Loucy (cell line): ENCODE results near the gene CAPSL.

Source experiments
- H2AFZ ChIP-seq: fragments of 200-600 bp; sonication (generic); 2 replicates; pipeline ENCODE4 v1.6.0; 2016; ENCODE audit warnings: antibody characterized with exemption, mild to moderate bottlenecking, low read length, moderate library complexity
- H3F3A ChIP-seq: fragments of 200-600 bp; 2 replicates; pipeline ENCODE4 v1.6.0; 2016; ENCODE audit warnings: antibody characterized with exemption, low read depth, mild to moderate bottlenecking
- H3K27me3 ChIP-seq: fragments of 200-600 bp; sonication (generic); 2 replicates; pipeline ENCODE4 v1.6.1; 2014; ENCODE audit warnings: low read length, mild to moderate bottlenecking; ENCODE audit not compliant: insufficient read depth, poor library complexity, severe bottlenecking
- H3K36me3 ChIP-seq: fragments of 200-600 bp; sonication (generic); 2 replicates; pipeline ENCODE4 v1.6.1; 2016; ENCODE audit warnings: low read length; ENCODE audit not compliant: insufficient read depth
- H3K4me1 ChIP-seq: fragments of 200-600 bp; sonication (generic); 2 replicates; pipeline ENCODE4 v1.5.1; 2014; ENCODE audit warnings: low read length, mild to moderate bottlenecking; ENCODE audit not compliant: insufficient read depth, poor library complexity, severe bottlenecking
- H3K4me2 ChIP-seq: fragments of 200-600 bp; sonication (generic); 2 replicates; pipeline ENCODE4 v1.6.0; 2014; ENCODE audit warnings: antibody characterized with exemption, low read length, low read depth, mild to moderate bottlenecking; ENCODE audit not compliant: poor library complexity, severe bottlenecking
- H3K4me3 ChIP-seq: fragments of 200-600 bp; sonication (generic); 2 replicates; pipeline ENCODE4 v1.5.1; 2014; ENCODE audit warnings: low read length, mild to moderate bottlenecking, mixed read lengths; ENCODE audit not compliant: poor library complexity, severe bottlenecking
- H3K79me2 ChIP-seq: fragments of 200-600 bp; sonication (generic); 2 replicates; pipeline ENCODE4 v1.6.1; 2014; ENCODE audit warnings: low read length; ENCODE audit not compliant: insufficient read depth
- H3K9ac ChIP-seq: fragments of 200-600 bp; sonication (generic); 2 replicates; pipeline ENCODE4 v1.6.0; 2014; ENCODE audit warnings: mild to moderate bottlenecking, low read depth, low read length, moderate library complexity; ENCODE audit not compliant: poor library complexity, severe bottlenecking
- H3K9me2 ChIP-seq: fragments of 200-600 bp; sonication (generic); replicated peaks from 2 replicates; pipeline ENCODE4 v1.6.1; 2016; ENCODE audit warnings: low read depth, low read length, mixed read lengths
- H3K9me3 ChIP-seq: fragments of 200-600 bp; sonication (generic); 2 replicates; pipeline ENCODE4 v1.6.1; 2014; ENCODE audit warnings: mild to moderate bottlenecking, antibody characterized with exemption, low read length, low read depth; ENCODE audit not compliant: insufficient read depth
- H4K20me1 ChIP-seq: fragments of 200-600 bp; sonication (generic); 2 replicates; pipeline ENCODE4 v1.6.0; 2014; ENCODE audit warnings: antibody characterized with exemption, low read length, mild to moderate bottlenecking; ENCODE audit not compliant: insufficient read depth, poor library complexity, severe bottlenecking
- EZH2phosphoT487 ChIP-seq: fragments of 200-600 bp; IDR thresholded peaks from 2 replicates; pipeline ENCODE4 v1.6.1; 2018; ENCODE audit warnings: antibody characterized with exemption, mild to moderate bottlenecking, moderate library complexity, borderline replicate concordance
- TF ChIP-seq, protein P1 (sequence below): fragments of 200-600 bp; sonication (generic); conservative IDR thresholded peaks from 2 replicates; pipeline ENCODE4 v1.5.1; 2014; ENCODE audit warnings: mild to moderate bottlenecking, antibody characterized with exemption, low read length

Gene CAPSL

DNA sequence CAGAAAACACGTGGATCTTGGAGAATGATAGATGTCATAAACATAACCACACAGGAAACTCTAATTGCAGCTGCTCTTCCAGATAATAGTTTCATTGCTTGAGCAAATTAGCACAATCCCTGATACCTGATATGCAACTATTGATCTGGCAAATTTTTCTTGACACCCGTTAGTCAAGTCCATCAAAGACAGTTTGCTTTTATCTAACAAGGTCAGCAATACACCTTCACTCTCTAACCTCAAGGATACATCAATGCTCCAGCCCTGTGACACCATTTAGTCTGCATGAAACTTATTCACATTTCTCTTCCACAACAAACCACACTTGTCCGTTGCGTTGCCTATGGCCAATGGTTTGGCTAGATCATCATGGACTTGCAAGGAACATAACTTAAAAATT, 36.1 kb upstream of the CAPSL start:
- H3K9ac ChIP-seq, result no peak overlapping the region
- no peaks in the 10 kb centered on the region for H3K9me2 ChIP-seq
- TF ChIP-seq EZH2phosphoT487, result no peak
- TF ChIP-seq, protein P1, sequence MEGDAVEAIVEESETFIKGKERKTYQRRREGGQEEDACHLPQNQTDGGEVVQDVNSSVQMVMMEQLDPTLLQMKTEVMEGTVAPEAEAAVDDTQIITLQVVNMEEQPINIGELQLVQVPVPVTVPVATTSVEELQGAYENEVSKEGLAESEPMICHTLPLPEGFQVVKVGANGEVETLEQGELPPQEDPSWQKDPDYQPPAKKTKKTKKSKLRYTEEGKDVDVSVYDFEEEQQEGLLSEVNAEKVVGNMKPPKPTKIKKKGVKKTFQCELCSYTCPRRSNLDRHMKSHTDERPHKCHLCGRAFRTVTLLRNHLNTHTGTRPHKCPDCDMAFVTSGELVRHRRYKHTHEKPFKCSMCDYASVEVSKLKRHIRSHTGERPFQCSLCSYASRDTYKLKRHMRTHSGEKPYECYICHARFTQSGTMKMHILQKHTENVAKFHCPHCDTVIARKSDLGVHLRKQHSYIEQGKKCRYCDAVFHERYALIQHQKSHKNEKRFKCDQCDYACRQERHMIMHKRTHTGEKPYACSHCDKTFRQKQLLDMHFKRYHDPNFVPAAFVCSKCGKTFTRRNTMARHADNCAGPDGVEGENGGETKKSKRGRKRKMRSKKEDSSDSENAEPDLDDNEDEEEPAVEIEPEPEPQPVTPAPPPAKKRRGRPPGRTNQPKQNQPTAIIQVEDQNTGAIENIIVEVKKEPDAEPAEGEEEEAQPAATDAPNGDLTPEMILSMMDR, result no peak
- H3K4me2 ChIP-seq, result peak overlapping the region; percentile 24
- no peaks in the 10 kb centered on the region for H3K79me2 ChIP-seq
- peaks cover 6% of the 10 kb centered on the region; the same call in 1 of the 2 replicates for H3K9me3 ChIP-seq
- peaks cover 20% of the 10 kb centered on the region for H3K4me1 ChIP-seq
- no peaks in the 10 kb centered on the region for H3F3A ChIP-seq
- H3K4me3 ChIP-seq, result no peak overlapping the region
- no peaks in the 10 kb centered on the region for H3K27me3 ChIP-seq
- no peak overlapping the region for H2AFZ ChIP-seq
- no peaks in the 10 kb centered on the region for H4K20me1 ChIP-seq
- no peaks in the 10 kb centered on the region for H3K36me3 ChIP-seq

GRCh38 chr5:35971878-35972210, 33.4 kb upstream of the CAPSL start:
- Histone ChIP-seq H3K4me3 (no peak overlapping the region), H3K79me2 (no peaks in the 10 kb centered on the region), H3K4me1 (peaks cover 20% of the 10 kb centered on the region), H3K9me2 (no peaks in the 10 kb centered on the region), H3K4me2 (no peak overlapping the region), H3K36me3 (no peaks in the 10 kb centered on the region), H3F3A (no peaks in the 10 kb centered on the region), H3K9ac (no peak overlapping the region), H3K9me3 (peaks cover 6% of the 10 kb centered on the region; the same call in 1 of the 2 replicates), H4K20me1 (no peaks in the 10 kb centered on the region), H2AFZ (no peak overlapping the region), H3K27me3 (no peaks in the 10 kb centered on the region)
- TF ChIP-seq EZH2phosphoT487, result no peak
- TF ChIP-seq, protein P1, result no peak

- Histone ChIP-seq H3K9me3 (peaks cover 6% of the 10 kb centered on the region; the same call in 1 of the 2 replicates), H3K4me2 (no peak overlapping the region), H3K79me2 (no peaks in the 10 kb centered on the region), H3K36me3 (no peaks in the 10 kb centered on the region), H3K4me1 (peaks cover 20% of the 10 kb centered on the region), H4K20me1 (no peaks in the 10 kb centered on the region), H3K27me3 (no peaks in the 10 kb centered on the region), H2AFZ (no peak overlapping the region), H3K9ac (no peak overlapping the region), H3K4me3 (no peak overlapping the region), H3K9me2 (no peaks in the 10 kb centered on the region), H3F3A (no peaks in the 10 kb centered on the region)
- TF ChIP-seq, protein P1, result no peak
- no peak for TF ChIP-seq EZH2phosphoT487
Observed at GRCh38 chr5:35971186-35971877, 32.9 kb upstream of the CAPSL start.
